Large intestine (tissue), 3 donors: ENCODE results near the gene NARS2. TPM values are rescaled to one million over a fixed set of nuclear protein-coding genes. Genes with fewer than 3 reads are reported as not detected.

Source experiments
- DNase-seq, 2 donors: peaks; one replicate each; pipeline versions ENCODE4 v3.0.0 to v3.0.0-alpha.2; 2013
- H3K27ac ChIP-seq: one replicate; pipeline ENCODE4 v1.5.1; 2013; ENCODE audit warnings: low read length
- H3K27me3 ChIP-seq: 2 replicates; pipeline ENCODE4 v1.6.1; 2013; ENCODE audit warnings: low read length; ENCODE audit not compliant: control insufficient read depth, insufficient read depth
- H3K36me3 ChIP-seq: 2 replicates; pipeline ENCODE4 v1.6.1; 2013; ENCODE audit warnings: low read length; ENCODE audit not compliant: control insufficient read depth, insufficient read depth
- H3K4me1 ChIP-seq: one replicate; pipeline ENCODE4 v1.6.1; 2013; ENCODE audit warnings: low read length; ENCODE audit not compliant: control insufficient read depth, insufficient read depth
- H3K4me3 ChIP-seq: one replicate; pipeline ENCODE4 v1.5.1; 2013; ENCODE audit warnings: low read length
- H3K9me3 ChIP-seq: one replicate; pipeline ENCODE4 v1.6.1; 2013; ENCODE audit warnings: mild to moderate bottlenecking, low read depth, low read length, moderate library complexity; ENCODE audit not compliant: control insufficient read depth
- WGBS: methylation state at CpG from one replicate; pipeline ENCODE4 v1.1.5; 2013; ENCODE audit warnings: low lambda C conversion rate; ENCODE audit not compliant: insufficient coverage; 5-methylcytosine and 5-hydroxymethylcytosine counted together
- polyA plus RNA-seq: library from polyadenylated mRNA; unstranded; fragments of 120-200 nt; gene quantifications from one replicate; pipeline ENCODE4 v1.2.1, GENCODE V29; 2013

Gene NARS2
- polyA plus RNA-seq, 1 donor, result 15.4 TPM

DNA sequence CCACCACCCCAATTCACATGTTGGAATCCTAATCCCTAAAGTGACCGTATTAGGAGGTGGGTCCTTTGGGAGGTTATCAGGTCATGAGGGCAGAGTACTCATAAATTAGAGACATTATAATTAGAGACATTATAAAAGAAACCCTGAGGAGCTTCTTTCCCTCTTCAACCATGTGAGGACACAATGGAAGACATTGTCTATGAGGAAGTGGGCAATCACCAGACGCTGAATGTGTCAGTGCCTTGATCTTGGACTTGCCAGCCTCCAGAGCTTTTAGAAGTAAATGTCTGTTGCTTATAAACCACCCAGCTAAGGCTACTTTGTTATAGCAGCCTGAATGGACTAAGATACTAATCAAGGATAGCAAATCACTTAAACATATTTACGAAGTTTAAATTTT lies 171.8 kb downstream of the NARS2 start:
- H3K27ac ChIP-seq, result no peak overlapping the region
- no peak for DNase-seq
- no peaks in the 10 kb centered on the region for H3K4me1 ChIP-seq
- H3K36me3 ChIP-seq, result no peaks in the 10 kb centered on the region
- WGBS, result no CpG with 5 or more reads among the region's 3 CpGs
- H3K9me3 ChIP-seq, result no peaks in the 10 kb centered on the region
- H3K27me3 ChIP-seq, result no peaks in the 10 kb centered on the region
- no peak overlapping the region for H3K4me3 ChIP-seq

DNA sequence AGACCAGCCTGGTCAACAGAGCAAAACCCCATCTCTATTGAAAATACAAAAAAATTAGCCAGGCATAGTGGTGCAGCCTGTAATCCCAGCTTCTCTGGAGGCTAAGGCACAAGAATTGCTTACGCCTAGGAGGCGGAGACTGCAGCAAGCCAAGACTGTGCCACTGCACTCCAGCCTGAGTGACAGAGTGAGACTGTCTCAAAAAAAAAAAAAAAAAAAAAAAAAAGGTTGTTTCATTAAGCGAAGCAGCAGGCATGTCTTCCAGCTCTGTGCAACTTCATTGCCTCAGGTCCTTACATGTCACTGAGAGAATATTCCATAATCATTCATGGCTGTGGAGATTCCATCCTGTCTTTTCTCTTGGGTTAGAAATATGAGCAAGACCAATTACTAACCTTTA lies 174.0 kb downstream of the NARS2 start:
- Histone ChIP-seq H3K4me1 (no peaks in the 10 kb centered on the region), H3K27me3 (no peaks in the 10 kb centered on the region), H3K4me3 (no peak overlapping the region), H3K36me3 (no peaks in the 10 kb centered on the region), H3K27ac (no peak overlapping the region), H3K9me3 (no peaks in the 10 kb centered on the region)
- DNase-seq, result no peak
- whole genome bisulfite sequencing, result no CpG with 5 or more reads among the region's 3 CpGs

DNA sequence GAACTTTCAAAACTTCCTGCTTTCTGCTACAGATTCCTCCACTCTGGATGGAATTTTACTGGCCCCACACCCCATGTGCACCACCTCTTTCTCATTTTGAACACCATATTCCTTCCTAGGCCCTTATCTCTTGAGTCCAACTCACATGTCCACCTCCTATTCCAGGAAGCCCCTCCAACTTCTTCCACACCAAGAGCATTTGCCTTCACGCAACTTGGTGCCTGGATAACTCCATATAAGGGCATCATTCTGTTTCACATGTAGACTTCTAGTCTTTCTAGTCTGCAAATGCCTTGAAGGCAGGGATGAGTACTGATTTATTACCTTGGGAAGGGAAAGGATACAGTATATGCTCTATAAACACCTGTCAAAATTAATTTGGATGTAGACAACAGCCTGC lies 174.5 kb downstream of the NARS2 start:
- H3K36me3 ChIP-seq, result no peaks in the 10 kb centered on the region
- WGBS, result no CpG with 5 or more reads among the region's 1 CpG

DNA sequence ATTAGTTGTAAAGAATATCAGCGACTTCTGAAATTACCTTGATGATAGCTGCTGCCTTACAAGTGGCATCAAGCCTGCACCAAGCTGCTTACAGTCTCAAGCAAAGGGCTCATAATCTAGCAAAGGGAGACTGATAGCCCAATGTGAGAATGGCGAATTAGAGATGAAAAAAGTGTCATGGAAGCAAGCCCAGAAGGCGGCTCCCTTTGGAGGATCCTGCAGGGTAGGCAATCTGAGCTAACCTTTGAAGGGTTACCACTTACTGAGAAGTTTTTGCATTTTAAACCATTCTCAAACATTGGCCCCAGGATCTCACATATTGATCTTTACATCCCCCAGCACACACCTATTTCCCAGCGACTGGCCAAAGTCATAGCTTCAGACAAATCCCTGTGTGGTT lies 175.5 kb downstream of the NARS2 start:
- WGBS, result no CpG with 5 or more reads among the region's 4 CpGs
- Histone ChIP-seq H3K4me3 (no peak overlapping the region), H3K27ac (no peak overlapping the region), H3K9me3 (no peaks in the 10 kb centered on the region), H3K4me1 (no peaks in the 10 kb centered on the region), H3K36me3 (no peaks in the 10 kb centered on the region), H3K27me3 (no peaks in the 10 kb centered on the region)
- no peak for DNase-seq

More for the DNA sequence above, 174.5 kb downstream of the NARS2 start:
- Histone ChIP-seq H3K4me3 (no peak overlapping the region), H3K4me1 (no peaks in the 10 kb centered on the region), H3K27me3 (no peaks in the 10 kb centered on the region), H3K27ac (no peak overlapping the region), H3K9me3 (no peaks in the 10 kb centered on the region)
- DNase-seq, result no peak

DNA sequence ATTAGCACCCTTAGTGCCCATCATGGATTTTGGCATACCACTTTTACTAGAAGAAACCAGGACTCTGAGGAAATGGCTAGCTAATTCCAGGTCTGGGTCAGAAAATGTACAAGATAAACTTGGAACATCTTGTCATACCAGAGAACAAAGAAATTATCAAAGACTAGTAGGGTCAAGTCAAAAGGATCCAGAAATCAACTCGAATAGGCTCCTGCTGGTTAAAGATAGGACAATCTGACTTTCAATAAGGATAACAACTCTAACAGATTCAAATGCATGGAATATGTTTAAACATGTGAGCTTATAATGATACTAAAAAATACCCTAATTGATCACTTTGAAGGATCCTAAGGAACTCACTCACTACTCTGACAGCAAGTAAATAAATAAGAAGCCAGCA lies 175.9 kb downstream of the NARS2 start:
- no peaks in the 10 kb centered on the region for H3K4me1 ChIP-seq
- no peaks in the 10 kb centered on the region for H3K36me3 ChIP-seq
- no peak overlapping the region for H3K4me3 ChIP-seq
- no peaks in the 10 kb centered on the region for H3K9me3 ChIP-seq
- WGBS, result 57% methylated on average over 1 of the region's 1 CpG
- no peak overlapping the region for H3K27ac ChIP-seq
- H3K27me3 ChIP-seq, result no peaks in the 10 kb centered on the region
- no peak for DNase-seq

DNA sequence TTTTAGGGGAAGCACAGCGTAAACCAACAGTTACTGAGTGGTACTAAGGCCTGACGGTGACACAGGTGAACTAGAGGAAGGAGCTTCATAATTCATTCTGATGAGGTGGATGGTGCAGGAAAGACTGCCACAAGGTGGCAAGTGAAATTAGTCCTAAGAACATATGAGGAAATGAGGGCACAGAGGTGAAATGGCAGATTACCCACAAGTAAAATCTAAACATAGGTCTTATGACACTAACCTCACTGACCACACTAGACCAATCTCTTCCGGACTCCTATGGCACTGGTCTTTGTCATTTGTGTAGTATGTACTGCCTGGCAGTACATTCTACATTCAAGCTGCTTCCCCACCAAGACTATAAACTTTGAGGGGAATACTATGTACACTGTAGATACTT lies 177.3 kb downstream of the NARS2 start:
- Histone ChIP-seq H3K27me3 (no peaks in the 10 kb centered on the region), H3K4me3 (no peak overlapping the region), H3K27ac (no peak overlapping the region), H3K36me3 (no peaks in the 10 kb centered on the region), H3K9me3 (no peaks in the 10 kb centered on the region), H3K4me1 (no peaks in the 10 kb centered on the region)
- no CpG with 5 or more reads among the region's 3 CpGs for WGBS
- no peak for DNase-seq

DNA sequence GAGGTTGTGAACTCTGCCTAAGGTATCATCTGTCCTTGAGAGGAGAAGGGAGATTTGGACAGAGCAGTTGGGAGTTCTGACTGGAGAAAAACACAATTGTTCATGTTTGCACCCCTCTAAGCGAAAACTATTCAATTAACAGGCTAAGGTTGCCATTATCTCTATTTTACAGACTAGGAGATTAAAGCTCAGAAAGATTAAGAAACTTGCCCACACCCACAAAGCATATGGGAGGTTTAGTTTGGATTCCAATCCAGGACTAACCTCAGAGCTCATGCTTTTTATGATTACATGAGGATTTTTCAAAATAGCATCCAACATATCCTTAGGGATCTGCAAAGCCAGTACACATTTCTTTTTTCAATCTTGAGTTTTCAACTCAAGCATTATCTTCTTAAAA lies 179.1 kb downstream of the NARS2 start:
- no peaks in the 10 kb centered on the region for H3K27me3 ChIP-seq
- H3K27ac ChIP-seq, result no peak overlapping the region
- H3K4me3 ChIP-seq, result no peak overlapping the region
- H3K4me1 ChIP-seq, result no peaks in the 10 kb centered on the region
- no peak for DNase-seq
- WGBS, result 83% methylated on average over 1 of the region's 1 CpG
- no peaks in the 10 kb centered on the region for H3K36me3 ChIP-seq
- no peaks in the 10 kb centered on the region for H3K9me3 ChIP-seq

DNA sequence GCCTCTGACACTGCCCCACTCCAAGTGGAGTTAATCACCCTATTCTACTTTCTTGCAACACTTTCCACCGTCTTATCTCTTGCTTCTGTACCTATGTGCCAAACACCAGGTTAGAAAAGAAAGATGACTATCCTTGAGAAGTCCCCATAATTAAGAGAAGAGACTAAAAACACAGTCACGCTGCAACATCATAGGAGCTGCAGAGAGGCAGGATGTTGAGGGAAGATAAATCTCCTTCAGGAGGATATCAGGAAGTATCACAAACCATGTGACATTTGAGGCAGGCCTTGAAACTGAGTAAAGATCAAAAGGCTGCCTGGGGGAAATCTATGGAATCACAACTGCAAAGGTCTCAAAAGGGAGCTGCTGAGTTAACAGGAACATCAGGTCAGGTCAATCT lies 181.8 kb downstream of the NARS2 start:
- Histone ChIP-seq H3K27ac (no peak overlapping the region), H3K9me3 (no peaks in the 10 kb centered on the region), H3K4me1 (no peaks in the 10 kb centered on the region), H3K36me3 (no peaks in the 10 kb centered on the region), H3K27me3 (no peaks in the 10 kb centered on the region), H3K4me3 (no peak overlapping the region)
- DNase-seq, result peak; percentile 24 to 54
- 0% methylated on average over 1 of the region's 2 CpGs for WGBS

DNA sequence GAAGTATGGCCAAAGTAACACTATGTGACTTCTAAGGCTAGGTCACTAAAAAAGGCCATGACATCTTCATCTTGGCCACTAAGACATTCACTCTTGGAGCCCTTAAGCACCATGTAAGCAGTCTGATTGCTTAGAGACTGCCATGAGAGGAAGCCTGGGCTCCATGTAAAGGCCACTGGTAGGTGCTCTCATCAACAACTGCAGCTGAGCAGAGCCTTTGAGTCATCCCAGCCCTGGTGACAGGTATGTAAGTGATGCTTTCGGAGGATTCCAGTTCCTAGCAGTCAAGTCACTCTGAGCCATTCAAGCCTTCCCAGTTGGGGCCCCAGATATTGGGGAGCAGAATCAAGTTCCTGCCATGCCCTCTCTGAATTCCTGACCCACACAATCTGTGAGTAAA lies 183.2 kb downstream of the NARS2 start:
- Histone ChIP-seq H3K4me1 (no peaks in the 10 kb centered on the region), H3K27me3 (no peaks in the 10 kb centered on the region), H3K36me3 (no peaks in the 10 kb centered on the region), H3K27ac (no peak overlapping the region), H3K9me3 (no peaks in the 10 kb centered on the region), H3K4me3 (no peak overlapping the region)
- DNase-seq, result no peak
- WGBS, result no CpG with 5 or more reads among the region's 1 CpG

DNA sequence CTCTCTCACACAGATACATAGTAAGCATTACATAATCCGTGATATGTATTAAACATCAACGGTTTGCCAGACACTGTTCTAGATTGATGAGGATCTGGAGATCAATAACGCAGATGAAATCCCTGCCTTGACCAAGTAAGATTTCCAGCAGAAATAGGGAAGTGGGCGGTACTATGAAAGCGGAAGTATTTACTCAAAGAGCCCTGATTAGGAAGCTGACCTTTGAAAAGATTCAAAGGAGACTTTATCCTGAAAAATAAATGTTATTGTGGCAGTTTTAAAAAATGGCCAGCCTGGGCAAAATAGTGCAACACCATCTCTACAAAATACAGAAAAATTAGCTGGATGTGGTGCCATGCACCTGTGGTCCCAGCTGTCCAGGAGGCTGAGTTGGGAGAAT lies 183.9 kb downstream of the NARS2 start:
- H3K27ac ChIP-seq, result no peak overlapping the region

DNA sequence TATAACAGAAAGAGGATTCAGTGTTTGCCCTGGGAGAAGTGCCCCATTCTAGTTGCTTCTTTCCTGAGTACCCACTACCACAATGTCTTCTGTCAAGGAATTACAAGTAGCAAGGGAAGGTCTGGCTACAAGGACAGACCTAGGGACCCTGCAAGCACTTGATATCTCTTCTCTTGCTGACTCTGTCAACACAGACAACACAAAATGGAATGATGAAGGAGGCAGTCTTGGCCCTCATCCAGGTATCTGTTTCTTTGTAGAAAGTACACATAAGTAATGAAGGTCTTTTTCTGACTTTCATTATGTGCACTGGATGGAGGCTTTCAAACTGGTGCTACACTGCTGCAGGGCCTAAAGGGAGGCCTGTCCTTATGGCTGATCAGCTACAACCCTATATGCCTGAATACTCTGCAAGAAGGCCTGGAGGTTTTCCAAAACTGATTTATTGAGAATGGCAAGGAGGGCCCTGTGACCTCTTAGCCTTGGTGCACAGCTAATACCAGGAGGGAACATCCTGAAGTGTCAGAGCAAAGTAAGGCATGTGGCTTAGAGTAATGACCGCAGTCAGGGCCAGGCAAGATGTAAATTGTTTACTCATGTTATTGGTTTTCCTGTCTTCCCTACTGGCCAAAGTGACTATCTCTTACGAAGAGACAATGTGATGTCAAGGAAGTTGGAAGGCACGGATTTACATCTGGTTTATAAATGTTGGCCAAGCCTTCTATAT lies 188.3 kb downstream of the NARS2 start:
- H3K36me3 ChIP-seq, result no peaks in the 10 kb centered on the region
- no peak overlapping the region for H3K4me3 ChIP-seq
- no peaks in the 10 kb centered on the region for H3K27me3 ChIP-seq
- DNase-seq, result no peak
- 83% methylated on average over 1 of the region's 3 CpGs for WGBS
- peaks cover 2% of the 10 kb centered on the region for H3K9me3 ChIP-seq
- H3K27ac ChIP-seq, result no peak overlapping the region
- peaks cover 7% of the 10 kb centered on the region for H3K4me1 ChIP-seq

More for the DNA sequence above, 183.9 kb downstream of the NARS2 start:
- Histone ChIP-seq H3K4me1 (no peaks in the 10 kb centered on the region), H3K9me3 (no peaks in the 10 kb centered on the region), H3K36me3 (no peaks in the 10 kb centered on the region), H3K27me3 (no peaks in the 10 kb centered on the region), H3K4me3 (no peak overlapping the region)
- whole genome bisulfite sequencing, result no CpG with 5 or more reads among the region's 5 CpGs
- no peak for DNase-seq
